ENCODE measurements around the gene ATP5IF1. TPM values are rescaled to one million over a fixed set of nuclear protein-coding genes. Genes with fewer than 3 reads are reported as not detected.
A peak's percentile ranks its signal among the peaks of the same experiment; 100 is the strongest.

ATP5IF1 gene
- total and polyA plus RNA-seq, 8 donors, result 97.5 to 159 (median 146) TPM

DNA sequence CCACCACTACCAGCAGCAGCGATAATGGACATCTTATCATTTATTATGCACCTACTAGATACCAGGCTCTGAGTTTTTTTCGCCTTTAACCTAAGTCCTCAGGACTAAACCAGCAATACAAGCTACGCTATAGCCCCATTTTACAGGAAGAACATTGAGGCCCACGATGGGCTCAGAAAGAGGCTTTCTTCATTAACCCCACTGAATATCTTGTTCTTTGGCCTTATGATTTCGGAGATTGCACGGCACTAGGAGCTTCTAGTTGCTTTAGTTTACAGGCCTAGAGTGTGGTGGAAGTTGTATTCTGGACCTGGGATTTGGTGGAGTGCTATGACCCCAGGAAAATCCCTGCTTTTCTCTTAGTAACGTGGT, 24.9 kb downstream of the ATP5IF1 start:
- no peak for ATAC-seq
- no peaks in the 10 kb centered on the region for H3K36me3 ChIP-seq
- H3K27ac ChIP-seq, result no peak overlapping the region
- intact Hi-C loops (cut with DNase I), result loop anchor here in 1 of 2 donors (10.0 kb wide), 1 partner anchor 64 kb away; the partner anchor contains the start of gene MED18
- peak overlapping the region; percentile 98 to 99 for H3K4me3 ChIP-seq
- H3K4me1 ChIP-seq, result peaks cover 10 to 54% of the 10 kb centered on the region in 2 donors
- TF ChIP-seq, protein P1, sequence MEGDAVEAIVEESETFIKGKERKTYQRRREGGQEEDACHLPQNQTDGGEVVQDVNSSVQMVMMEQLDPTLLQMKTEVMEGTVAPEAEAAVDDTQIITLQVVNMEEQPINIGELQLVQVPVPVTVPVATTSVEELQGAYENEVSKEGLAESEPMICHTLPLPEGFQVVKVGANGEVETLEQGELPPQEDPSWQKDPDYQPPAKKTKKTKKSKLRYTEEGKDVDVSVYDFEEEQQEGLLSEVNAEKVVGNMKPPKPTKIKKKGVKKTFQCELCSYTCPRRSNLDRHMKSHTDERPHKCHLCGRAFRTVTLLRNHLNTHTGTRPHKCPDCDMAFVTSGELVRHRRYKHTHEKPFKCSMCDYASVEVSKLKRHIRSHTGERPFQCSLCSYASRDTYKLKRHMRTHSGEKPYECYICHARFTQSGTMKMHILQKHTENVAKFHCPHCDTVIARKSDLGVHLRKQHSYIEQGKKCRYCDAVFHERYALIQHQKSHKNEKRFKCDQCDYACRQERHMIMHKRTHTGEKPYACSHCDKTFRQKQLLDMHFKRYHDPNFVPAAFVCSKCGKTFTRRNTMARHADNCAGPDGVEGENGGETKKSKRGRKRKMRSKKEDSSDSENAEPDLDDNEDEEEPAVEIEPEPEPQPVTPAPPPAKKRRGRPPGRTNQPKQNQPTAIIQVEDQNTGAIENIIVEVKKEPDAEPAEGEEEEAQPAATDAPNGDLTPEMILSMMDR (IDR thresholded peaks at IDR 0.05), result no peak
- no peaks in the 10 kb centered on the region for H3K27me3 ChIP-seq
- H3K9me3 ChIP-seq, result no peaks in the 10 kb centered on the region
- DNase-seq, result no peak

DNA sequence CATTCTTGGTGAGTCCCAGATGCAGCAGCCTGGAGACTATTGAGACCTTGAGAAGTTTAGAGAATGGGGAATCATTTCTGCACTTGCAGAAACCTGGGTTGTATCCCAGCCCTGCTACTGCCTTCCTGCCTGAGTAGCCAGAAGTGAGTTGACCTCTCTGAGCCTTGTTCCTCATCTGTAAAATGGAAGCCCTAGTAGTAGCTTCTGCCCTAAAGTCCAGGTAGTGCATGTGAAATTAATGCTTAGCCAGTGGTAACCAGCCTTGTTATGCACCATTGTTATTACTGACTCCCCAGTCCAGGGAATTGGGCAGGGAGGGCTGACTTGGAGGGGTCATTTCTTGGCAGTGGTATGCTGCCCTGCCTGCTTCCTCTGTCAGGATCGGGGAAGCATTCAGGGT, 29.0 kb downstream of the ATP5IF1 start:
- H3K4me3 ChIP-seq, result no peak overlapping the region
- H3K4me1 ChIP-seq, result peaks cover 3 to 51% of the 10 kb centered on the region in 2 donors
- H3K27me3 ChIP-seq, result no peaks in the 10 kb centered on the region
- intact Hi-C loops (cut with DNase I), result loop anchor here in 1 of 2 donors (10.0 kb wide), 1 partner anchor 60 kb away; the partner anchor contains the start of gene MED18
- ATAC-seq, result no peak
- peaks cover 0 to 3% of the 10 kb centered on the region in 2 donors for H3K36me3 ChIP-seq
- TF ChIP-seq, protein P1 (IDR thresholded peaks at IDR 0.05), result no peak
- no peak for DNase-seq
- H3K9me3 ChIP-seq, result no peaks in the 10 kb centered on the region
- H3K27ac ChIP-seq, result no peak overlapping the region

DNA sequence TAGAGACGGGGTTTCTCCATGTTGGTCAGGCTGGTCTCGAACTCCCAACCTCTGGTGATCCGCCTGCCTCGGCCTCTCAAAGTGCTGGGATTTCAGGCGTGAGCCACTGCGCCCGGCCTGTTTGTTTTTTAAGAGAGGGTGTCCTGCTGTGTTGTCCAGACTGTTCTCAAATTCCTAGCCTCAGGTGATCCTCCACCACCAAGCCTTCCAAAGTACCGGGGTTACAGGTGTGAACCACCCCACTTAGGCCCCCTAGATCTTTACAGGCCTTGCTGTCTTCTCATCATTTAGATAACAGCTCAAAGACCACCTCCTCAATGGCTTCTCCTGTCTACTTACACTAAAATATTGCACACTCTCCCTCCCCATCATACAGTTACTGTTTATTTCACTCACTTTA, 29.7 kb downstream of the ATP5IF1 start:
- no peak for ATAC-seq
- no peak for DNase-seq
- H3K36me3 ChIP-seq, result peaks cover 0 to 10% of the 10 kb centered on the region in 2 donors
- H3K4me3 ChIP-seq, result no peak overlapping the region
- H3K9me3 ChIP-seq, result no peaks in the 10 kb centered on the region
- H3K27me3 ChIP-seq, result no peaks in the 10 kb centered on the region
- H3K4me1 ChIP-seq, result peaks cover 3 to 48% of the 10 kb centered on the region in 2 donors
- no peak overlapping the region for H3K27ac ChIP-seq
- intact Hi-C loops (cut with DNase I), result loop anchor here in 1 of 2 donors (10.0 kb wide), 1 partner anchor 59 kb away; the partner anchor contains the start of gene MED18
- TF ChIP-seq, protein P1 (IDR thresholded peaks at IDR 0.05), result no peak

DNA sequence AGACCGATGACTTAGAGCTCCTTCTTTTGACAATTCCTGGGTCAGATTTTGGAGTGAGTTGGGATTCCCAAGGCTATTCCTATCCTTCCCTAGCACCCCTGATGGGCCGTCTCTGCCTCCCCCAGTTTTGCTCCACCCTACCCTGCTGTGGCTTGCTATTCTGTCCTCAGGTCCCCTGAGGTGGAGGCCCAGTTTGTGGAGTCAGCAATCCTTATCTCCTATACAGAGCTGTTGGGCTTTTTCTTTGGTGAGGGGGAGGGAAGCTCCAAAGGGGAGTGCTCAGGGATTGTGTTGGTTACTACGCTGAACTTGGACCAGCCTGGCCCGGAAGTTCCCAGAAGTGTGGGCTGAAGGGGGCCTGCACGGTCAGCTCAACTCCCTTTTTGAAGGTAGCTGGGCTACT, 31.0 kb downstream of the ATP5IF1 start:
- H3K27ac ChIP-seq, result no peak overlapping the region

DNA sequence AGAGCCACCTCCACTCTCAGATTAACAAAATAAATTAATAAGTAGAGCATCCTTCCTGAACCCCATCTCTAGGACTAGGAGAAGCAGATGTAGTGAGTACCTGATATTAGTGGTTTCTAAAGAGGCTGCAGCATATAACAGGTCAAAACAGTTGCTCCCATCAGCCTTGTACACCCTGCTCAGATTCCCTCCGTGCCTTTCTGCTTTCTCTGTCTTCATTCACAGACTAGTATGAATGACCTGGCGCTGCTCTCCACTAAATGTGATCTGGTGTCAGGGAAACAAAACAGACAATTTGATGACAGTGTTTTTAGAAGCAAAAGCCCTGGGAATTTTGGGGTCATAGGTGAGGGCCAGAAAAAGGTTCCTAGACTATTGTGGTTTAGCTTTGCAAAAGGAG, 31.7 kb downstream of the ATP5IF1 start:
- Histone ChIP-seq H3K27me3 (no peaks in the 10 kb centered on the region), H3K4me1 (peaks cover 2 to 27% of the 10 kb centered on the region in 2 donors), H3K9me3 (no peaks in the 10 kb centered on the region), H3K27ac (no peak overlapping the region), H3K36me3 (peaks cover 0 to 31% of the 10 kb centered on the region in 2 donors), H3K4me3 (no peak overlapping the region)
- DNase-seq, result no peak
- no peak for ATAC-seq
- intact Hi-C loops (cut with DNase I), result loop anchor here in 1 of 2 donors (10.0 kb wide), 1 partner anchor 57 kb away; the partner anchor contains the start of gene MED18
- TF ChIP-seq, protein P1 (IDR thresholded peaks at IDR 0.05), result no peak

More for the DNA sequence above, 31.0 kb downstream of the ATP5IF1 start:
- Histone ChIP-seq H3K36me3 (peaks cover 0 to 24% of the 10 kb centered on the region in 2 donors), H3K9me3 (no peaks in the 10 kb centered on the region), H3K4me3 (no peak overlapping the region), H3K4me1 (peaks cover 3 to 35% of the 10 kb centered on the region in 2 donors), H3K27me3 (no peaks in the 10 kb centered on the region)
- ATAC-seq (peak; percentile 14), DNase-seq (no peak)
- TF ChIP-seq, protein P1 (IDR thresholded peaks at IDR 0.05), result no peak
- intact Hi-C loops (cut with DNase I), result loop anchor here in 1 of 2 donors (10.0 kb wide), 1 partner anchor 58 kb away; the partner anchor contains the start of gene MED18
